ENCODE data around the gene GPR161.

DNA sequence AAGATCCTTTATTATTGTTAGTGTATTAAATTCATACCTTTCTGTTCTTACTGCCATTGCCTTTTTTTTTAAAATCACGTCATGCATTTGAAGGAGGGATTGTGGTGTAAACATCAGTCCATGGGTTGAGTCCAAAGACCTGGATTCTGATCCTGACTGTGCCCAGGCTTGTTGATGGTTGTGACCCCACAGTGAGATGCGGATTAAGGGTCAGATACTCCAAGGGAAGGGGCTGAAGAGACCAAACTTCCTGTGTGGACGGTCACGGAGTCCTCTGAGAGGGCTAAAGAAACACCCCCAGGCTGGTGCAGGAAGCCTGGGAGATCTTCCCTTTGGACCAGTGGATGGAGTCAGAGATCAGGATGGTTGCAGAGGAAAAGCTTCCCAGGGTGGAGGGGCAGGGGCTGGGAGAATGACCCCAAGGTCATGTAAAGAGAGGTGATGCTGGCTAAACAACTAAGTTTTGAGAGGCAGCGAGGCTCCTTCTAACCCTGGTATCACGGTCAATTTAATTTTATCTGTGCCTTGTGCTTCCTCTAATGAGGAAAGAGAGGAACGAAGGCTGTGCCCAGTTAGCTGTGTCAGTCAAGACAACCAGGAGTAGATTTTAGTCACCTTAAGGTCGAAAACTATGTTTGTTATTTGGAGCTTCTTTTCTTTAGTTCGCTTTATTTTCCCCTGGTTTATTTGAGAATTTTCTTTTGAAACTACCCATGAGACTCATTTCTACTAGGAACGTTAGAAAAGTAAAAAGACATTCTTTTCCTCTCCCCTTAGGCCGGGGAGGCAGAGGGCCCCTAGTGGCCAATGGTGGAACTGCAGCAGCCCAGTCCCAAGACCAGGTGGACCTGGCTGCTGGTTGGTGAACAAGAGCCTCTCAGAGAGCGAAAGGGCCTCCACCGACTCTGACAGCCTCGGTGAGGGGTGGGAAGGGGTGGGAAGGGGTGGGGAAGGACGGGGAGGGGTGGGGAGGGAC is 8.7 kb upstream of the GPR161 start:
- no peak for TF ChIP-seq POLR2A (IDR thresholded peaks at IDR 0.05; ENCODE audit: low read depth, low read length)
- no peak for TF ChIP-seq POLR2AphosphoS5 (IDR thresholded peaks at IDR 0.05; ENCODE audit: low read depth, low read length)
- TF ChIP-seq TAF1 (IDR thresholded peaks at IDR 0.05; ENCODE audit: borderline replicate concordance, low read depth, low read length) = no peak
